Measurements from ENCODE around the gene SLC36A4.
"Not testable (repeated sequence)": the region's sequence is repeated elsewhere in the genome, so short reads cannot be mapped to it uniquely, and the experiment has no call there.

Gene SLC36A4

GRCh38 chr11:93122535-93123235 lies 75.1 kb downstream of the SLC36A4 start:
- TF ChIP-seq CTCF (IDR thresholded peaks at IDR 0.05; ENCODE audit: low read depth, low read length): no peak
- H3K4me3 ChIP-seq (ENCODE audit: low read depth, low read length): no peak overlapping the region
- in situ Hi-C loops (cut with HindIII; ENCODE audit: low sequenced_read_pairs): no loop called here
- DNase-seq (ENCODE audit: low read depth, low spot score): no peak

- no peak overlapping the region for H3K4me3 ChIP-seq (ENCODE audit: low read depth, low read length)
- no peak for TF ChIP-seq CTCF (IDR thresholded peaks at IDR 0.05; ENCODE audit: low read depth, low read length)
- in situ Hi-C loops (cut with HindIII; ENCODE audit: low sequenced_read_pairs): no loop called here
- no peak for DNase-seq (ENCODE audit: low read depth, low spot score)
Measured at GRCh38 chr11:93118276-93118675, 79.5 kb downstream of the SLC36A4 start.

GRCh38 chr11:93117565-93117964 lies 80.2 kb downstream of the SLC36A4 start:
- in situ Hi-C loops (cut with HindIII; ENCODE audit: low sequenced_read_pairs): no loop called here
- no peak for TF ChIP-seq CTCF (IDR thresholded peaks at IDR 0.05; ENCODE audit: low read depth, low read length)
- no peak for DNase-seq (ENCODE audit: low read depth, low spot score)
- H3K4me3 ChIP-seq (ENCODE audit: low read depth, low read length): no peak overlapping the region

- no peak overlapping the region for H3K4me3 ChIP-seq (ENCODE audit: low read depth, low read length)
- in situ Hi-C loops (cut with HindIII; ENCODE audit: low sequenced_read_pairs): no loop called here
- no peak for DNase-seq (ENCODE audit: low read depth, low spot score)
- no peak for TF ChIP-seq CTCF (IDR thresholded peaks at IDR 0.05; ENCODE audit: low read depth, low read length)
Measured at GRCh38 chr11:93116641-93117441, 81.0 kb downstream of the SLC36A4 start.

GRCh38 chr11:93114304-93114703 lies 83.5 kb downstream of the SLC36A4 start:
- TF ChIP-seq CTCF (IDR thresholded peaks at IDR 0.05; ENCODE audit: low read depth, low read length): no peak
- in situ Hi-C loops (cut with HindIII; ENCODE audit: low sequenced_read_pairs): no loop called here
- DNase-seq (ENCODE audit: low read depth, low spot score): no peak
- H3K4me3 ChIP-seq (ENCODE audit: low read depth, low read length): no peak overlapping the region

GRCh38 chr11:93113824-93114223 lies 84.0 kb downstream of the SLC36A4 start:
- no peak for TF ChIP-seq CTCF (IDR thresholded peaks at IDR 0.05; ENCODE audit: low read depth, low read length)
- no peak for DNase-seq (ENCODE audit: low read depth, low spot score)
- in situ Hi-C loops (cut with HindIII; ENCODE audit: low sequenced_read_pairs): no loop called here
- no peak overlapping the region for H3K4me3 ChIP-seq (ENCODE audit: low read depth, low read length)

- in situ Hi-C loops (cut with HindIII; ENCODE audit: low sequenced_read_pairs); DNase-seq (ENCODE audit: low read depth, low spot score); H3K4me3 ChIP-seq (ENCODE audit: low read depth, low read length): not testable (repeated sequence)
Measured at GRCh38 chr11:93111147-93111546, 86.6 kb downstream of the SLC36A4 start.
